GM23338 (cell line): ENCODE measurements around the gene LHX1. TPM values are rescaled to one million over a fixed set of nuclear protein-coding genes. Genes with fewer than 3 reads are reported as not detected.

Experiments used
- ATAC-seq: fragments of 200-7000 bp; cut with Tn5 transposase; 3 replicates; pipeline ENCODE4 v1.9.1; 2020
- DNase-seq: peaks from one replicate; pipeline ENCODE4 v3.0.0-alpha.2; 2015; ENCODE audit warnings: low spot score
- H2AFZ ChIP-seq: fragments of 200-600 bp; sonication (generic); 2 replicates; pipeline ENCODE4 v1.8.0; 2016; ENCODE audit warnings: antibody characterized with exemption, mild to moderate bottlenecking, moderate library complexity
- H3F3A ChIP-seq: fragments of 200-600 bp; sonication (generic); replicated peaks from 2 replicates; pipeline ENCODE4 v1.8.0; 2017; ENCODE audit warnings: antibody characterized with exemption, mixed run types, low read depth
- H3K27ac ChIP-seq: fragments of 200-600 bp; sonication (generic); 2 replicates; pipeline ENCODE4 v1.6.1; 2016; ENCODE audit warnings: low read depth
- H3K27me3 ChIP-seq: fragments of 200-600 bp; sonication (generic); 2 replicates; pipeline ENCODE4 v1.8.0; 2016; ENCODE audit warnings: mild to moderate bottlenecking, mixed run types, moderate library complexity; ENCODE audit not compliant: insufficient read depth
- H3K36me3 ChIP-seq: fragments of 200-600 bp; sonication (generic); 2 replicates; pipeline ENCODE4 v1.8.0; 2016; ENCODE audit warnings: mild to moderate bottlenecking; ENCODE audit not compliant: insufficient read depth
- H3K4me1 ChIP-seq: fragments of 200-600 bp; sonication (generic); 2 replicates; pipeline ENCODE4 v1.8.0; 2016; ENCODE audit warnings: mild to moderate bottlenecking, moderate library complexity; ENCODE audit not compliant: insufficient read depth
- H3K4me2 ChIP-seq: fragments of 200-600 bp; sonication (generic); 2 replicates; pipeline ENCODE4 v1.7.1; 2017; ENCODE audit warnings: mixed run types
- H3K4me3 ChIP-seq: fragments of 200-600 bp; sonication (generic); 2 replicates; pipeline ENCODE4 v1.6.1; 2016; ENCODE audit warnings: mixed run types
- H3K79me2 ChIP-seq: fragments of 200-600 bp; sonication (generic); replicated peaks from 2 replicates; pipeline ENCODE4 v1.8.0; 2017; ENCODE audit warnings: mild to moderate bottlenecking; ENCODE audit not compliant: insufficient read depth
- H3K9me2 ChIP-seq: fragments of 200-600 bp; sonication (generic); 2 replicates; pipeline ENCODE4 v1.8.0; 2017; ENCODE audit not compliant: insufficient read depth
- H4K20me1 ChIP-seq: fragments of 200-600 bp; sonication (generic); replicated peaks from 2 replicates; pipeline ENCODE4 v1.8.0; 2017; ENCODE audit warnings: mild to moderate bottlenecking; ENCODE audit not compliant: insufficient read depth
- H3K27ac Mint-ChIP-seq: 2 replicates; pipeline ENCODE4 v1.8.0; 2020; ENCODE audit warnings: inconsistent platforms, mild to moderate bottlenecking, moderate library complexity, mixed read lengths
- H3K27me3 Mint-ChIP-seq: 3 replicates; pipeline ENCODE4 v1.8.0; 2022; ENCODE audit warnings: low read depth, mild to moderate bottlenecking, moderate library complexity, mixed read lengths, inconsistent platforms; ENCODE audit not compliant: insufficient read depth, poor library complexity
- H3K36me3 Mint-ChIP-seq: 3 replicates; pipeline ENCODE4 v1.8.0; 2021; ENCODE audit warnings: low read depth, mild to moderate bottlenecking, inconsistent platforms, moderate library complexity, mixed read lengths
- H3K4me1 Mint-ChIP-seq: 3 replicates; pipeline ENCODE4 v1.8.0; 2020; ENCODE audit warnings: mild to moderate bottlenecking, inconsistent platforms, mixed read lengths
- H3K4me3 Mint-ChIP-seq: 3 replicates; pipeline ENCODE4 v1.8.0; 2021; ENCODE audit warnings: moderate library complexity, mild to moderate bottlenecking, inconsistent platforms, mixed read lengths
- H3K9me3 Mint-ChIP-seq: 3 replicates; pipeline ENCODE4 v1.8.0; 2020; ENCODE audit warnings: moderate library complexity, mild to moderate bottlenecking, inconsistent platforms, mixed read lengths
- CREB1 ChIP-seq: fragments of 250-450 bp; sonication (Bioruptor Pico); IDR thresholded peaks from 2 replicates; pipeline ENCODE4 v1.5.0; 2020; ENCODE audit warnings: low read depth, mild to moderate bottlenecking, moderate library complexity
- EZH2 ChIP-seq: fragments of 200-600 bp; sonication (generic); IDR thresholded peaks from one replicate; pipeline ENCODE4 v1.8.0; 2017; ENCODE audit warnings: antibody characterized with exemption, mild to moderate bottlenecking, low read depth; ENCODE audit not compliant: unreplicated experiment
- EZH2phosphoT487 ChIP-seq: fragments of 200-600 bp; sonication (generic); IDR thresholded peaks from one replicate; pipeline ENCODE4 v1.8.1; 2018; ENCODE audit warnings: antibody characterized with exemption; ENCODE audit not compliant: unreplicated experiment
- JUNB ChIP-seq: IDR thresholded peaks from one replicate; pipeline ENCODE4 v1.6.1; 2016; ENCODE audit warnings: antibody characterized with exemption; ENCODE audit not compliant: unreplicated experiment
- NANOG ChIP-seq: IDR thresholded peaks from 2 replicates; pipeline ENCODE4 v1.6.1; 2016; ENCODE audit warnings: antibody characterized with exemption, borderline replicate concordance
- POLR2AphosphoS5 ChIP-seq: IDR thresholded peaks from 2 replicates; pipeline ENCODE4 v1.6.1; 2016; ENCODE audit warnings: antibody characterized with exemption, low read depth
- REST ChIP-seq: IDR thresholded peaks from one replicate; pipeline ENCODE4 v1.6.1; 2018; ENCODE audit warnings: antibody characterized with exemption; ENCODE audit not compliant: unreplicated experiment
- STAT1 ChIP-seq: IDR thresholded peaks from one replicate; pipeline ENCODE4 v1.6.1; 2016; ENCODE audit warnings: antibody characterized with exemption; ENCODE audit not compliant: unreplicated experiment
- ZNF331 ChIP-seq: fragments of 250-450 bp; sonication (Bioruptor Pico); IDR thresholded peaks from 2 replicates; pipeline ENCODE4 v1.5.0; 2020; ENCODE audit warnings: low read depth, mild to moderate bottlenecking, moderate library complexity
- polyA plus RNA-seq: library from polyadenylated mRNA; unstranded; fragments of >200 nt; fragmentation: Nextera tagmentation; extraction: Ambion mirVana; gene quantifications from 2 replicates; pipeline ENCODE4 v1.2.1, GENCODE V29; 2016
- total RNA-seq: library from RNA; depleted of rRNA; stranded (reverse); fragments of >200 nt; shearing (Covaris generic); gene quantifications from 2 replicates; pipeline ENCODE4 v1.2.3, GENCODE V29; 2014
- TF ChIP-seq, protein P1 (sequence below), 2 experiments: fragments of 200-600 bp in 1 of 2; sonication (generic) in 1 of 2; conservative IDR thresholded peaks; 2 replicates each; pipeline versions ENCODE4 v1.5.1 to v1.6.1; 2016 to 2017; ENCODE audit warnings: antibody characterized with exemption in 2 of 2, low read depth in 2 of 2, mild to moderate bottlenecking in 2 of 2, moderate library complexity in 1 of 2
- TF ChIP-seq, protein P2 (sequence below): fragments of 250-450 bp; sonication (Bioruptor Pico); IDR thresholded peaks from 2 replicates; pipeline ENCODE4 v1.5.0; 2020; ENCODE audit warnings: mild to moderate bottlenecking, moderate library complexity

Gene LHX1
- total and polyA plus RNA-seq, 2 experiments from 2014 or later, result 0.52 to 0.74 TPM

DNA sequence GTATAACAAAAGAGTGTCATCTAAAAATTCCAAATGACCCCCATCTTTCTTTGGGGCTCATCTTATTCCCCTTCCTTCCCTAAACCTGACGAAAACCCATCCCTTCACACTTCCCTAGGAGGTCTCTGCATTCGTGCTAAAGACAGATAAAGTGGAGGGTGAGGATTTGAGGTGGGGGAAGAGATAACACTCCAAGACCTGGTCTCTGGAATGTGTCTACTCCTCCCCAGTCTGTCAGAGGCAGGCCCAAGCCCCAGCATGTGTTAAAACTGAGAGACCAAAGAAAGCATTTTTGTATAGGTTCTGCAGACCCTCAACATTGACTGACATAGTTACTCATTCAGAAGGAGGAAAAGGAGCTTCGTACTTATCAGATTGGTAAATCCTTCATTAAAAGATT is 11.0 kb upstream of the LHX1 start:
- H3K27ac Mint-ChIP-seq, result no peak overlapping the region
- peaks cover 50% of the 10 kb centered on the region for H3K27me3 Mint-ChIP-seq
- no peak overlapping the region for H3K27ac ChIP-seq

More for the DNA sequence above, 11.0 kb upstream of the LHX1 start:
- Mint-ChIP-seq H3K9me3 (no peaks in the 10 kb centered on the region), H3K4me1 (peaks cover 65% of the 10 kb centered on the region), H3K4me3 (no peak overlapping the region), H3K36me3 (no peaks in the 10 kb centered on the region)
- H3K79me2 ChIP-seq, result no peaks in the 10 kb centered on the region
- peaks cover 44% of the 10 kb centered on the region for H3K27me3 ChIP-seq
- peaks cover 15% of the 10 kb centered on the region for H3F3A ChIP-seq
- TF ChIP-seq, protein P1, sequence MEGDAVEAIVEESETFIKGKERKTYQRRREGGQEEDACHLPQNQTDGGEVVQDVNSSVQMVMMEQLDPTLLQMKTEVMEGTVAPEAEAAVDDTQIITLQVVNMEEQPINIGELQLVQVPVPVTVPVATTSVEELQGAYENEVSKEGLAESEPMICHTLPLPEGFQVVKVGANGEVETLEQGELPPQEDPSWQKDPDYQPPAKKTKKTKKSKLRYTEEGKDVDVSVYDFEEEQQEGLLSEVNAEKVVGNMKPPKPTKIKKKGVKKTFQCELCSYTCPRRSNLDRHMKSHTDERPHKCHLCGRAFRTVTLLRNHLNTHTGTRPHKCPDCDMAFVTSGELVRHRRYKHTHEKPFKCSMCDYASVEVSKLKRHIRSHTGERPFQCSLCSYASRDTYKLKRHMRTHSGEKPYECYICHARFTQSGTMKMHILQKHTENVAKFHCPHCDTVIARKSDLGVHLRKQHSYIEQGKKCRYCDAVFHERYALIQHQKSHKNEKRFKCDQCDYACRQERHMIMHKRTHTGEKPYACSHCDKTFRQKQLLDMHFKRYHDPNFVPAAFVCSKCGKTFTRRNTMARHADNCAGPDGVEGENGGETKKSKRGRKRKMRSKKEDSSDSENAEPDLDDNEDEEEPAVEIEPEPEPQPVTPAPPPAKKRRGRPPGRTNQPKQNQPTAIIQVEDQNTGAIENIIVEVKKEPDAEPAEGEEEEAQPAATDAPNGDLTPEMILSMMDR (conservative IDR thresholded peaks at IDR 0.05; ENCODE audit: low read depth in 2 of 2), result no peak
- TF ChIP-seq REST (no peak), POLR2AphosphoS5 (no peak), NANOG (no peak), STAT1 (no peak), CREB1 (CRISPR knock-in tag) (no peak), JUNB (no peak), ZNF331 (CRISPR knock-in tag) (no peak), EZH2 (no peak), EZH2phosphoT487 (no peak)
- TF ChIP-seq, protein P2, sequence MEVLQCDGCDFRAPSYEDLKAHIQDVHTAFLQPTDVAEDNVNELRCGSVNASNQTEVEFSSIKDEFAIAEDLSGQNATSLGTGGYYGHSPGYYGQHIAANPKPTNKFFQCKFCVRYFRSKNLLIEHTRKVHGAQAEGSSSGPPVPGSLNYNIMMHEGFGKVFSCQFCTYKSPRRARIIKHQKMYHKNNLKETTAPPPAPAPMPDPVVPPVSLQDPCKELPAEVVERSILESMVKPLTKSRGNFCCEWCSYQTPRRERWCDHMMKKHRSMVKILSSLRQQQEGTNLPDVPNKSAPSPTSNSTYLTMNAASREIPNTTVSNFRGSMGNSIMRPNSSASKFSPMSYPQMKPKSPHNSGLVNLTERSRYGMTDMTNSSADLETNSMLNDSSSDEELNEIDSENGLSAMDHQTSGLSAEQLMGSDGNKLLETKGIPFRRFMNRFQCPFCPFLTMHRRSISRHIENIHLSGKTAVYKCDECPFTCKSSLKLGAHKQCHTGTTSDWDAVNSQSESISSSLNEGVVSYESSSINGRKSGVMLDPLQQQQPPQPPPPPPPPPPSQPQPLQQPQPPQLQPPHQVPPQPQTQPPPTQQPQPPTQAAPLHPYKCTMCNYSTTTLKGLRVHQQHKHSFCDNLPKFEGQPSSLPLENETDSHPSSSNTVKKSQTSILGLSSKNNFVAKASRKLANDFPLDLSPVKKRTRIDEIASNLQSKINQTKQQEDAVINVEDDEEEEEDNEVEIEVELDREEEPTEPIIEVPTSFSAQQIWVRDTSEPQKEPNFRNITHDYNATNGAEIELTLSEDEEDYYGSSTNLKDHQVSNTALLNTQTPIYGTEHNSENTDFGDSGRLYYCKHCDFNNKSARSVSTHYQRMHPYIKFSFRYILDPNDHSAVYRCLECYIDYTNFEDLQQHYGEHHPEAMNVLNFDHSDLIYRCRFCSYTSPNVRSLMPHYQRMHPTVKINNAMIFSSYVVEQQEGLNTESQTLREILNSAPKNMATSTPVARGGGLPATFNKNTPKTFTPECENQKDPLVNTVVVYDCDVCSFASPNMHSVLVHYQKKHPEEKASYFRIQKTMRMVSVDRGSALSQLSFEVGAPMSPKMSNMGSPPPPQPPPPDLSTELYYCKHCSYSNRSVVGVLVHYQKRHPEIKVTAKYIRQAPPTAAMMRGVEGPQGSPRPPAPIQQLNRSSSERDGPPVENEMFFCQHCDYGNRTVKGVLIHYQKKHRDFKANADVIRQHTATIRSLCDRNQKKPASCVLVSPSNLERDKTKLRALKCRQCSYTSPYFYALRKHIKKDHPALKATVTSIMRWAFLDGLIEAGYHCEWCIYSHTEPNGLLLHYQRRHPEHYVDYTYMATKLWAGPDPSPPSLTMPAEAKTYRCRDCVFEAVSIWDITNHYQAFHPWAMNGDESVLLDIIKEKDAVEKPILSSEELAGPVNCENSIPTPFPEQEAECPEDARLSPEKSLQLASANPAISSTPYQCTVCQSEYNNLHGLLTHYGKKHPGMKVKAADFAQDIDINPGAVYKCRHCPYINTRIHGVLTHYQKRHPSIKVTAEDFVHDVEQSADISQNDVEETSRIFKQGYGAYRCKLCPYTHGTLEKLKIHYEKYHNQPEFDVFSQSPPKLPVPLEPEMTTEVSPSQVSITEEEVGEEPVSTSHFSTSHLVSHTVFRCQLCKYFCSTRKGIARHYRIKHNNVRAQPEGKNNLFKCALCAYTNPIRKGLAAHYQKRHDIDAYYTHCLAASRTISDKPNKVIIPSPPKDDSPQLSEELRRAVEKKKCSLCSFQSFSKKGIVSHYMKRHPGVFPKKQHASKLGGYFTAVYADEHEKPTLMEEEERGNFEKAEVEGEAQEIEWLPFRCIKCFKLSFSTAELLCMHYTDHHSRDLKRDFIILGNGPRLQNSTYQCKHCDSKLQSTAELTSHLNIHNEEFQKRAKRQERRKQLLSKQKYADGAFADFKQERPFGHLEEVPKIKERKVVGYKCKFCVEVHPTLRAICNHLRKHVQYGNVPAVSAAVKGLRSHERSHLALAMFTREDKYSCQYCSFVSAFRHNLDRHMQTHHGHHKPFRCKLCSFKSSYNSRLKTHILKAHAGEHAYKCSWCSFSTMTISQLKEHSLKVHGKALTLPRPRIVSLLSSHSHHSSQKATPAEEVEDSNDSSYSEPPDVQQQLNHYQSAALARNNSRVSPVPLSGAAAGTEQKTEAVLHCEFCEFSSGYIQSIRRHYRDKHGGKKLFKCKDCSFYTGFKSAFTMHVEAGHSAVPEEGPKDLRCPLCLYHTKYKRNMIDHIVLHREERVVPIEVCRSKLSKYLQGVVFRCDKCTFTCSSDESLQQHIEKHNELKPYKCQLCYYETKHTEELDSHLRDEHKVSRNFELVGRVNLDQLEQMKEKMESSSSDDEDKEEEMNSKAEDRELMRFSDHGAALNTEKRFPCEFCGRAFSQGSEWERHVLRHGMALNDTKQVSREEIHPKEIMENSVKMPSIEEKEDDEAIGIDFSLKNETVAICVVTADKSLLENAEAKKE, result no peak
- H3K4me1 ChIP-seq, result peaks cover 49% of the 10 kb centered on the region
- H3K36me3 ChIP-seq, result no peaks in the 10 kb centered on the region
- no peaks in the 10 kb centered on the region for H3K9me2 ChIP-seq
- DNase-seq (no peak), ATAC-seq (no peak)
- no peak overlapping the region for H3K4me3 ChIP-seq
- no peaks in the 10 kb centered on the region; the same call in 1 of the 2 replicates for H4K20me1 ChIP-seq
- H3K4me2 ChIP-seq, result no peak overlapping the region
- no peak overlapping the region for H2AFZ ChIP-seq
